GM18870 (cell line): ENCODE results near the gene PTPMT1.

Source experiments
- ATAC-seq: cut with Tn5 transposase; IDR thresholded peaks from one replicate; pipeline ENCODE4 v1.9.1; 2021; ENCODE audit warnings: moderate library complexity; ENCODE audit not compliant: unreplicated experiment

Gene PTPMT1

DNA sequence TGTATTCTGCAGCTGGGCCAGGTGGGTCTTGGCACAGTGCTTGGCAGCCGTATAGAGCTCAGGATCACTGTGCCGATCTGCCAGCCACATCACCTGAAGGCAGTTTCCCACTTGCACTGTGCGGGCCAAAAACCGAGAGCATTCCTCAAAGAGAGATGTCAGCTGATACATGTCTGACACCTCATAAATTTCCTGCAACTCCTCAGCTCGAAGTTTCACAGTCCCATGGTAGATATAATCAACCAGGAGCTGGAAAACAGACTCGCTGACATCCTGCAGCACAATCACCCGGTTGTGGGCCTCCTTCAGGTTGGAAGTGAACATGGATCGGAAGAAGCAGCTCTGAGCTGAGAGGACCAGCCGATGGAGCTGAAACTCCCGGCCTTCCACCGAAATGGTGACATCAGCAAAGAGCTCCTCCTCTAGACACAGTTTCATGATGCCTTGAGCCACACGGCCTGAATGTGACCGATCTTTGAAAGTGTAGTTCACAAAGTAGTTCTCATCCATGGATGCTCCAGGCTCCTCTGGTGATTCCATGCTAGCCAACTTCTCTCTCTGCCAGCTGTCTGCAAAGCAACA is 12.2 kb downstream of the PTPMT1 start:
- no peak for ATAC-seq

DNA sequence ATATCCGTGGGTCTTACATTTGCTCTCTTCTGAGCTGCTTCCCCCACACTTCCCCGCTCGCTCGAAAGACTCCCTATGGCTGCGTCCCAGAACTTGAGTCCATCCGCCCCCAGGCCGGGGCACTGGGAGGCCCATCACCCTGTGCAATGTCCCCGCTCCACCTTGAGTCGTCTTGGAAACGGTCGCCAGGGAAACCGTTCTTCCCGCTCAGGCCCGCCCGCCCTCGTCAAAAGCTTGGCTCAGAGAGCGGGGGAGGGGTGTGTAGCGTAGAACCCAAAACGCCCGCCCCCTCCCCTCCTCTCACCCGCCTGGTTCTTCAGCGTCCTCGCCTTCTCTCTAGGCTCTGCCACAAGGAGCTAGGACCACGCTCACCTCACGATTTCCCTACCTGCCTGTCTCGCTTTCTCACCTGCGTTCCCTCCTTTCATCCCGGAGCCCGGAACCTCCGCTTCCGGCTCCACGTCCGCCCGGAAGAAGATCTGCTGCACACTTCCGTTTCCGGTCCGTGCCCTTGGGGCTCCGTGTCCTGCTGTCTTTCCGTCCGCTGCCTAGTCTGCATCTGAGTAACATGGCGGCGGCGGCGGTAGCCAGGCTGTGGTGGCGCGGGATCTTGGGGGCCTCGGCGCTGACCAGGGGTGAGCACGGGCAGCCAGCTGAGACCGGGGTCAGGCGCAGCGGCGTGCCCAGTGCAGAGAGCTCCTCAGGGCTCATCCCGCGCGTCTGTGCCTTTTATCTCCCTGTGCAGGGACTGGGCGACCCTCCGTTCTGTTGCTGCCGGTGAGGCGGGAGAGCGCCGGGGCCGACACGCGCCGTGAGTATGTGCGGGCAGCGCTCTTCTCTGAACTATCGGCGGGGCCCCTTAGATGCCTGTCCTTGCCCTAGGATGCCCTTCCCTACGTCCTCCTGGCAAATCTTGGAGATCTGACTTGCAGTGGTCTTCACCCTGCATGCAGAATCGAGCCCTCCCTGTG is 13.4 kb downstream of the PTPMT1 start, which contains the start of the genes KBTBD4 and NDUFS3:
TSS of gene KBTBD4 (minus strand) at position 447 of the 971 bp plus-strand sequence. CDS start at position 428, 19 bp downstream.
TSS of gene NDUFS3 (plus strand) at position 551 of the 971 bp plus-strand sequence. CDS start at position 569, 18 bp downstream.
- ATAC-seq, result peak; percentile 87

DNA sequence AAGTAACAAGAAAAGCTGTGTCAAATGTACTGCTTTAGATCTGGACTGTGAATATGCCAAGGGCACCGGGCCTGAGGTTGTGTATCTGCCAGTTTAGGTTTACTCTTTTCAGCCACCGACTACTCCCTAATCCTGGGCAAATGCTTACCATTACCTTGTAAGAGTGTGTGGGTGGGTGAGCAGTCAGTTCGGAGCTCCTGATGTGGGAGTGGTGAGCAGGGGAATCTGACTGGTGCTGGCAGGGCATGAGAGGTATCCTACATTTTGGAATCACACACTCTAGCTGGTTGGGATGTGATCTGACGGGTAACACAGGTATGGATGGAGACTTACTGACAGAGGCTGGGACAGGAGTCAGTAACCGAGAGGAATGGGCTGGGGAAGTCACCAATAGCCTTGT is 18.4 kb downstream of the PTPMT1 start:
- ATAC-seq, result no peak

DNA sequence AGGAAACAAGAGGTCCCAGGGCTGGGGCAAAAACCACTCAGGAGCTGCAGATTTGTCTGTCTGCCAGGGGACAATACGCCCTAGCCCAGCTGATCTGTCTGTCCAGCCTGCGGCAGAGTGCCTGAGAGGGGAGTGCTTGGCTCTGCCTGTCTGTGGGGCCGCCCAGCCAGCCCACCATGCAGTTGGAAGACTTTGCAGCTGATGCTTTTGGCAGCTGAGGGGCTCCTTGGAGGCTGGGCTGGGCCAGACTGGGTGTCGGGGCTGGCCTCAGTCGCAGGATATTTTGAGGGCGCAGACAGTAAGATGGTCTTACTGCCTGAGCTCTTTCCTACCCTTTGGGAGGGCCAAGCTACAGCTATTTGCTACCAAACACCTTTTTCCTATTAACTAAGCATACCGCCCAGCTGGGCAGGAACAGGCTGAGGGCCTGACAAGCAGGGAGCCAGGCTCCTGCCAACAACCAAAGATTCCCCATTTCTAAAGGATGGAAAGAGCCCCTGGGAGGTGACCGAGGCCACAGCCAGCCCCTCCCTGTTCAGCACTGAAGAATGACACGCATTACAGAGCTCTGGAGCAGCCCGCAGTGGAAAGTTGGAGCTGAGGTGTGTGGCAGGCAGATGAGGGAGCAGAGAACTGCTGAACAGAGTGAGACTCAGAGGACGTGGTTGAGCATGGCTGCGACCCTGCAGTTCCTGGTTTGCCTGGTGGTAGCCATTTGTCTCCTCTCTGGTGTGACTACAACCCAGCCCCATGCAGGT is 20.9 kb downstream of the PTPMT1 start, which contains the start of gene FAM180B:
TSS of gene FAM180B (plus strand) at position 581 of the 758 bp plus-strand sequence. CDS start at position 672, 91 bp downstream.
- no peak for ATAC-seq

- no peak for ATAC-seq
Measured at GRCh38 chr11:47587039-47587716, 21.8 kb downstream of the PTPMT1 start.

DNA sequence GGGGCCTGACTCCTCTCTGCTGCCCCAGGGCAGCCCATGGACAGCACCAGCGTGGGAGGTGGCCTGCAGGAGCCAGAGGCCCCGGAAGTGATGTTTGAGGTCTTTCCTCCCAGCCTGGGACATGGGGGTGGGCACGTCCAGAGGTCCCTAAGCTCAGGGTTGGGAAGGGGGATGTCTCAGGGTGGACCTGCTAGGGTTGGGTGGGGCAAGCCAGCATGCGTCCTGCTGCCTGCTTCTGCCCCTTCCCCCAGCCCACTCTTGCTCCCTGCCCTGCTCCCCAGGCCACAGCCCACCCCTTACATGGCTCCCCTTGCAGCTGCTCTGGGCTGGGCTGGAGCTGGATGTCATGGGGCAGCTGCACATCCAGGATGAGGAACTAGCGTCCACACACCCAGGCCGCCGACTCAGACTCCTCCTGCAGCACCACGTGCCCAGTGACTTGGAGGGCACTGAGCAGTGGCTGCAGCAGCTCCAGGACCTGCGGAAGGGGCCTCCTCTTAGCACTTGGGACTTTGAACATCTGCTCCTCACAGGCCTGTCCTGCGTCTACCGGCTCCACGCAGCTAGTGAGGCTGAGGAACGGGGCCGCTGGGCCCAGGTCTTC is 22.4 kb downstream of the PTPMT1 start:
- ATAC-seq, result no peak

DNA sequence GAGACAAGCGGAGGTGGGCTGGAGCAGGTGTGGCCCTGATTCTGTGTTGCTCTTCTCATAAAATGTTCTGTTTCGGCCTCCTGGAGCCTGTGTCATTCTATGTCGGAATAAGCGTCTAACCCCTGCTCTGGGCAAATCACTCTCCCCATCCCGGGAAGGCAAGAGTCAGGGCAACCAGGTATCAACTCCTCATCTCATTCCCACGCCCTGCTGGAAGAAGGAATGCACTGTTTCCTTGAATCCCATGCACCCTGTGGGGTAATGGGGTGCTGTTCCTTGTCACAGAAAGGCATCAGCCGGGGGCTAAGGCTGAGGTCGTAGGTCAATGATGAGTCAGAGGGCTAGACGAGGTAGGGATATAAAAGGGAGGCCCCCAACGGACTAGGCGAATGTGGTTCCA is 23.7 kb downstream of the PTPMT1 start:
- no peak for ATAC-seq

GRCh38 chr11:47589584-47589976 is 24.2 kb downstream of the PTPMT1 start:
- no peak for ATAC-seq

DNA sequence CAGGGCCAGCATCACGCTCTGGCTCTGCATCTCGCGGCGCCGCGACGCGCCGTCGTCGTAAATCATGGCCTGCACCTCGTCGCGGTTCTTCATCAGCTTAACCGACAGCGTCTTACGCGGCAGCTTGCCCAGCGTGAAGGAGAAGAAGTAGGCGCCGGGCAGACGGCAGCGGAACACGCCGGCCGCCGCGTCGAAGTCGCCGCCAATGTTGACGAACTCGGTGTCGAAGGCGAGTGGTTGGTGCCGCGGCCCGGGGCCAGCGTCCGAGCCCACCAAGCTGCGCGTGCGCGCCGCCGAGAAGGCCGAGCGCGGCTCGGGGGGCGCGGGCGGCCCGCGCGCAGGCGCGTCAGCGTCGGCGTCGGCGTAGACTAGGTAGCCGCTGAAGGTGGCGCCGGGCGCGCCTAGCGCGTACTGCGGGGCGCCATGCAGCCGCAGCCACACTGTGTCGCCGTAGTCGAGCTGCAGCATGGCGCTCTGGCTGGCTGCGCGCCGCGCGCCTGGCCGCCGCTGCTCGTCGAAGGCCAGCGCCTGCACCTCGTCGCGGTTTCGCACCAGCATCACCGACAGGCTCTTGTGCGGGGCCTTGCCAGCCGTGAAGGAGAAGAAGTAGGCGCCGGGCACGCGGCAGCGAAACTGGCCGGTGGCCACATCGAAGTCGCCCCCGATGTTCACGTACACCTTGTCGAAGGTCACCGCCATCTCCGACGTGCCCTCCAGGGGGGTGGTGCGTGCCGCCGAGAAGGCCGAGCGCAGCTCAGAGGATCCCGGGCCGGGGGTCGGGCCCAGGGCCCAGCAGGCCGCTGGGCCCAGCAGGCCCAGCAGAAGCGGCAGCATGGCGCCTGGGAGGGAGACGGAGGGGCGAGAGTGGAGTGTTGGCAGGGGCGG is 24.8 kb downstream of the PTPMT1 start:
- ATAC-seq, result no peak

DNA sequence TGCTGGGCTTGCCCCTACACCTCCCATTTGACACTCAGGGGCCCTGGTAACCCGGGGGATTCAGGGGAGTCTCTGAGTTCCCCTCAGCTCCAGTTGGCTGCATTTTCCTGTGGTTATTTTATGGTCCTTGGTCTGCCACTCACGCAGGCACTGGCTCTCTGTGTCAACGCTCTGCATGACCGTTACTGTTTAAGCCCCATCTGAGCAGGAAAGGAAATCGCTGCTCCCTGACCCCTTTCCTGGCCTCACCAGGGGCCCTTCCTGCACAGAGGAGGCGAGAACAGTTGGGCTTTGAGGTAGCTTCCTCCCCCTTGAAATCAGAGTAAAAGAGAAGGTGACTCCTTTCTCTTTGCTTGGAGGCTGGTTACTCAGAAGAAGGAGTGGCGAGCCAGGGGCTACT is 26.4 kb downstream of the PTPMT1 start:
- ATAC-seq, result no peak

GRCh38 chr11:47592251-47592650 is 26.9 kb downstream of the PTPMT1 start:
- no peak for ATAC-seq

DNA sequence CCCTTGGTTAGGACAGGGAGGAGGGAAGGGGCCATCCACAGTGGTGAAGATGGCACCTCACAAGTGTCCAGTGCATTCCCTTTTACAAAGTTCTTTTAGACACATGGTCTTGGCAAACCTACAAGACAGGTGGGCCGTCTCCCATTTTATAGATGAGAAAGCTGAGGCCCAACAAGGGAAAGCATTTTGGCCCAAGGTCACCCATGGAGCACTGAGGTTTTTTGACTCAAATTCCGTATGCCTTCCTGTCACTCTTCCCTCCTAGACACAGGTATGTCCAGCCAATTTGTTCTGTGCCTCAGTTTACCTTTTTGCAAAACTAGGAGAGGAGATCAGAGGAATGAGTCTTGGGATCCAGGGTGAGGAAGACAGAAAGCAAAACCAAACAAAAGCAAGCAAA is 27.6 kb downstream of the PTPMT1 start:
- no peak for ATAC-seq

GRCh38 chr11:47593492-47593933 is 28.1 kb downstream of the PTPMT1 start:
- no peak for ATAC-seq

- ATAC-seq, result no peak
Measured at GRCh38 chr11:47593934-47594855, 28.8 kb downstream of the PTPMT1 start, which contains the start of gene C1QTNF4. Gene C1QTNF4, minus strand, starts transcription at chr11:47594411. Its CDS starts 3,601 bp downstream, at chr11:47590810.

GRCh38 chr11:47595029-47595428 is 29.6 kb downstream of the PTPMT1 start:
- ATAC-seq, result no peak

DNA sequence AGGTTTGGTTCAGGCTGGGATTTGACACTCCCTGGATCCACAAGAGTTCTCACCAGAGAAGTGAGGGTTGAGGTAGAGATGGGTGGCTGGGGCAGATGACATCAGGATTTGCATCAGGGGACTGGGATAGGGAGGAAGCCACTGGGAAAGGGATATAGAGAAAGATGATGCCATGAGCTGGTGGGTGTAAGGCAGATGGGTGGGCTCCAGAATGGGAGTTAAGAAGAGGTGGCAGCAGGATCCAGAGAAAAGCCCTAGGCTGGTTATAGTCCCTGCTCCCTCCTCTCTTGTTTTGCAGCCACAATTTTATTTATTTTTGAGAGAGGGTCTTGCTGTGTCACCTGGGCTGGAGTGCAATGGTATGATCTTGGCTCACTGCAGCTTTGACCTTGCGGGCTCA is 30.6 kb downstream of the PTPMT1 start:
- no peak for ATAC-seq

DNA sequence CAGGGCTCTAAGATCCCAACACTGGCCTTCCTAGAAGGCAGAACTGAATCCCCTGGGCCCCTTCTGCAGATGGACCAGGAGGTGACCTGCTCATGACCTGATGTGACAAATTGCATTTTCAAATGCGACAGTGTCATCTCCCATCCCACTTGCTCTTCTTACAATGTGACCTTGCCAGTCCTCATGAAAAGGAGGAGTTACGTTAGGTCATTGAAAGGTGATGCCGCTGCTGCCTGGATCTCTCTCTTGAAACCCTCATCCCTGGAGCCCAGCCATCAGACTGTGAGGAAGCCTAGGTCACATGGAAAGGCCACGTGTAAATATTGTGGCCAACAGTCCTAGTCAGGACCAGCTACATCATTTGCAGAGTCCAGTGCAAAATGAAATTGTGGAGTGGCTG is 34.5 kb downstream of the PTPMT1 start:
- no peak for ATAC-seq

DNA sequence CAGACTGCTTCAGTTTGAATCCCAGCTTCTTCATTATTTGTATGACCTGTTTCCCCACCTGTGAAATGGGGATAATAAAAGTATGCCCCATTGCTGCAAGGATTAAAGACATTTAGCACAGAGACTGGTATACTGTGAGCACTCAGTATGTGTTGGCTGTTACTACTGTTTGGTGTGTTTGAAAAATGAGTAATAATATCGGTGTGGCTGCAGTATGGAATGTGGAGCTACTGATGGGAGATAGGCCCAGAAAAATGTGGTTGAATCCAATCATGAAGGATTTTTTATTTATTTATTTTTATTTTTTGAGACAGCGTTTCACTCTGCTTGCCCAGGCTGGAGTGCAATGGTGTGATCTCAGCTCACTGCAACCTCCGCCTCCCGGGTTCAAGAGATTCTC is 37.9 kb downstream of the PTPMT1 start:
- no peak for ATAC-seq
